ENCODE data around the gene LRP1-AS.

LRP1-AS gene

DNA sequence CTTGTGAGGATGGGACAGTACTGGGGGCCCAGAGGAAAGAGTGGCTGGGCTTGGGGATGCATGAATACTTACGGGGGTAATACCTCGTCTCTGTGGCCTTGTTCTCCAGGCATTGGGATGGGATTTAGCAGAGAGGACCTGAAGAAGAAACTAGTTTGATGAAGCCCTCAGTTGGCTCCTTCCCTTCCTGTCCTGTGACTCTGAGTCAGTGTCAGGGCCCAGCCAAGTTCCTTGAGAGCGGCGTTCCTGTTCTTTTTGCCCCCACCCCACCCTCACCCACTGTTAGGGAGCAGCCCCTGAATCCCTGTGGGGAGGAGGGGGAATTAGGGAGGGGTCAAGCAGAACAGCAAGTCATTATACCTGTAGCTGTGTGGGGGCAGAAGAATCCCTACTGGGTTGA lies 5.2 kb upstream of the LRP1-AS start:
- no peaks in the 10 kb centered on the region for H3K79me2 ChIP-seq (ENCODE audit: control insufficient read depth, insufficient read depth, low read length)
- no peak overlapping the region for H3K4me3 ChIP-seq (ENCODE audit: low read length)
- H3K79me1 ChIP-seq (ENCODE audit: low read length): no peaks in the 10 kb centered on the region
- no peak overlapping the region for H2AK5ac ChIP-seq (ENCODE audit: low read length)
- no peaks in the 10 kb centered on the region for H3K27me3 ChIP-seq (ENCODE audit: insufficient read depth, low read length, poor library complexity)
- no peak overlapping the region for H3K27ac ChIP-seq (ENCODE audit: low read depth, low read length)
- WGBS (ENCODE audit: extremely low coverage, insufficient coverage, low lambda C conversion rate): no CpG with 5 or more reads among the region's 4 CpGs
- H3K36me3 ChIP-seq (ENCODE audit: control insufficient read depth, insufficient read depth, low read length): peaks cover 13% of the 10 kb centered on the region
- H2BK15ac ChIP-seq (replicated peaks; ENCODE audit: low read depth): no peak overlapping the region
- H3K18ac ChIP-seq (ENCODE audit: low read length): no peak overlapping the region
- DNase-seq: no peak
- no peak overlapping the region for H3K56ac ChIP-seq (ENCODE audit: low read length)
- H3K4me2 ChIP-seq (ENCODE audit: low read length): no peak overlapping the region
- no peak overlapping the region for H2BK120ac ChIP-seq (ENCODE audit: low read depth, low read length)
- H4K8ac ChIP-seq (ENCODE audit: low read depth, low read length): no peak overlapping the region
- H3K9ac ChIP-seq (ENCODE audit: low read length): no peak overlapping the region
- no peak overlapping the region for H2BK5ac ChIP-seq (ENCODE audit: low read length)
- no peak overlapping the region for H3K23ac ChIP-seq (ENCODE audit: low read length)
- no peak overlapping the region for H4K5ac ChIP-seq (ENCODE audit: low read length)
- no peaks in the 10 kb centered on the region for H3K4me1 ChIP-seq (ENCODE audit: control insufficient read depth, low read depth, low read length)
- no peak overlapping the region for H3K4ac ChIP-seq (ENCODE audit: low read depth, low read length)

- no CpG with 5 or more reads among the region's 17 CpGs for WGBS (ENCODE audit: extremely low coverage, insufficient coverage, low lambda C conversion rate)
- Histone ChIP-seq H3K4me3 (ENCODE audit: low read length) (no peak overlapping the region), H3K4ac (ENCODE audit: low read depth, low read length) (no peak overlapping the region), H2BK120ac (ENCODE audit: low read depth, low read length) (no peak overlapping the region), H2BK15ac (replicated peaks; ENCODE audit: low read depth) (no peak overlapping the region), H3K4me2 (ENCODE audit: low read length) (no peak overlapping the region), H3K9ac (ENCODE audit: low read length) (no peak overlapping the region), H3K79me1 (ENCODE audit: low read length) (no peaks in the 10 kb centered on the region), H3K18ac (ENCODE audit: low read length) (no peak overlapping the region), H3K4me1 (ENCODE audit: control insufficient read depth, low read depth, low read length) (no peaks in the 10 kb centered on the region), H3K27me3 (ENCODE audit: insufficient read depth, low read length, poor library complexity) (no peaks in the 10 kb centered on the region), H3K56ac (ENCODE audit: low read length) (no peak overlapping the region), H4K5ac (ENCODE audit: low read length) (no peak overlapping the region), H3K79me2 (ENCODE audit: control insufficient read depth, insufficient read depth, low read length) (no peaks in the 10 kb centered on the region), H2BK5ac (ENCODE audit: low read length) (no peak overlapping the region), H4K8ac (ENCODE audit: low read depth, low read length) (no peak overlapping the region), H2AK5ac (ENCODE audit: low read length) (no peak overlapping the region), H3K27ac (ENCODE audit: low read depth, low read length) (no peak overlapping the region), H3K23ac (ENCODE audit: low read length) (no peak overlapping the region), H3K36me3 (ENCODE audit: control insufficient read depth, insufficient read depth, low read length) (peaks cover 13% of the 10 kb centered on the region)
- no peak for DNase-seq
Measured at GRCh38 chr12:57151741-57152630, 4.6 kb upstream of the LRP1-AS start.

GRCh38 chr12:57150400-57151000 lies 3.1 kb upstream of the LRP1-AS start:
- no peak overlapping the region for H2AK5ac ChIP-seq (ENCODE audit: low read length)
- no peak overlapping the region for H4K8ac ChIP-seq (ENCODE audit: low read depth, low read length)
- H4K5ac ChIP-seq (ENCODE audit: low read length): no peak overlapping the region
- H3K4me2 ChIP-seq (ENCODE audit: low read length): no peak overlapping the region
- H3K56ac ChIP-seq (ENCODE audit: low read length): no peak overlapping the region
- H3K18ac ChIP-seq (ENCODE audit: low read length): no peak overlapping the region
- no peaks in the 10 kb centered on the region for H3K4me1 ChIP-seq (ENCODE audit: control insufficient read depth, low read depth, low read length)
- H3K23ac ChIP-seq (ENCODE audit: low read length): no peak overlapping the region
- H3K36me3 ChIP-seq (ENCODE audit: control insufficient read depth, insufficient read depth, low read length): peaks cover 13% of the 10 kb centered on the region
- no peak overlapping the region for H2BK120ac ChIP-seq (ENCODE audit: low read depth, low read length)
- H3K79me1 ChIP-seq (ENCODE audit: low read length): no peaks in the 10 kb centered on the region
- H3K27ac ChIP-seq (ENCODE audit: low read depth, low read length): no peak overlapping the region
- WGBS (ENCODE audit: extremely low coverage, insufficient coverage, low lambda C conversion rate): no CpG with 5 or more reads among the region's 6 CpGs
- no peak overlapping the region for H3K9ac ChIP-seq (ENCODE audit: low read length)
- no peak for DNase-seq
- H2BK5ac ChIP-seq (ENCODE audit: low read length): no peak overlapping the region
- no peaks in the 10 kb centered on the region for H3K79me2 ChIP-seq (ENCODE audit: control insufficient read depth, insufficient read depth, low read length)
- H2BK15ac ChIP-seq (replicated peaks; ENCODE audit: low read depth): no peak overlapping the region
- no peak overlapping the region for H3K4me3 ChIP-seq (ENCODE audit: low read length)
- H3K27me3 ChIP-seq (ENCODE audit: insufficient read depth, low read length, poor library complexity): no peaks in the 10 kb centered on the region
- H3K4ac ChIP-seq (ENCODE audit: low read depth, low read length): no peak overlapping the region

GRCh38 chr12:57149245-57149900 lies 2.0 kb upstream of the LRP1-AS start:
- Histone ChIP-seq H4K5ac (ENCODE audit: low read length) (no peak overlapping the region), H3K4me2 (ENCODE audit: low read length) (no peak overlapping the region), H3K79me2 (ENCODE audit: control insufficient read depth, insufficient read depth, low read length) (no peaks in the 10 kb centered on the region), H3K79me1 (ENCODE audit: low read length) (no peaks in the 10 kb centered on the region), H3K4ac (ENCODE audit: low read depth, low read length) (no peak overlapping the region), H3K27ac (ENCODE audit: low read depth, low read length) (no peak overlapping the region), H3K56ac (ENCODE audit: low read length) (no peak overlapping the region), H3K9ac (ENCODE audit: low read length) (no peak overlapping the region), H2BK120ac (ENCODE audit: low read depth, low read length) (no peak overlapping the region), H3K4me1 (ENCODE audit: control insufficient read depth, low read depth, low read length) (no peaks in the 10 kb centered on the region), H3K36me3 (ENCODE audit: control insufficient read depth, insufficient read depth, low read length) (peaks cover 12% of the 10 kb centered on the region), H2BK5ac (ENCODE audit: low read length) (no peak overlapping the region), H3K18ac (ENCODE audit: low read length) (no peak overlapping the region), H3K23ac (ENCODE audit: low read length) (no peak overlapping the region), H2AK5ac (ENCODE audit: low read length) (no peak overlapping the region), H3K27me3 (ENCODE audit: insufficient read depth, low read length, poor library complexity) (no peaks in the 10 kb centered on the region), H2BK15ac (replicated peaks; ENCODE audit: low read depth) (no peak overlapping the region), H4K8ac (ENCODE audit: low read depth, low read length) (no peak overlapping the region), H3K4me3 (ENCODE audit: low read length) (no peak overlapping the region)
- WGBS (ENCODE audit: extremely low coverage, insufficient coverage, low lambda C conversion rate): no CpG with 5 or more reads among the region's 13 CpGs
- no peak for DNase-seq

DNA sequence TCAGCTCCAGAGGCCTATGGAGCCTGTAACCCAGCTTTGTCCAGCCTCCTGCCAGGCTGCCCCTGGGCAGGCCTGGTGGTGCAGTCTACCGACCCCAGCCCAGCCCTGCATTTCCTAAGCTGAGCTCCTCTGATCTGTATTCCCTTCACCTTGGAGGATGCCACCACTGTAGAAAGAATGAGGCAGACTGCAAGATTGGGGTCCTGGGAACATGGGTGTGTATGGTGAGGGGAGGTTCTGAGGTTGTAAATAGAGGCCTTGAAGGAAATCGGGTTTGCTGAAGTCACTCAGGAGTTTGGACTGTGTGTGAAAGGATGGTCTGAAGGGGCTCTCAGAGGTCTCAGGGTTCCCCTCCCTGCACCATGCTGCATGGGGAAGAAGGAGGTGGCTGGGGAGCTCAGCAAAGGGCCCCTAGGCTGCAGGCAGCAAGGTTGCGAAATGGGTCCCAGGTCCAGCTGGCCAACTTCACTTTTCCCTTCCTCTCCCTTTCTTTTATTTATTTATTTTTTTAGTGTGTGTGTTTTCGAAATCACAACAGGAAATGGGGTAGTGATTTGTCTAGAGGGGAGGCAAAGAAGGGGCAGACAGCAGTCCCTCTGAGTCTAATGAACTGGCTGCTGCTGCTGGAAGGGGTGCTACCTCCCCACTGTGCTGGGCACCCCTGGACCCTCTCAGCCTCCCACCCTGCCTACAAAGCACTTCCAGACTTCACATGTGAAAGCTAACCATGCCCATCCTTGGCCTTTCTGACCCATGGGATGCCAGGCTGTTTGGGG lies 1.2 kb upstream of the LRP1-AS start:
- Histone ChIP-seq H2BK120ac (ENCODE audit: low read depth, low read length) (no peak overlapping the region), H4K8ac (ENCODE audit: low read depth, low read length) (no peak overlapping the region), H3K4me1 (ENCODE audit: control insufficient read depth, low read depth, low read length) (no peaks in the 10 kb centered on the region), H3K27ac (ENCODE audit: low read depth, low read length) (no peak overlapping the region), H3K36me3 (ENCODE audit: control insufficient read depth, insufficient read depth, low read length) (peaks cover 9% of the 10 kb centered on the region), H3K18ac (ENCODE audit: low read length) (no peak overlapping the region), H3K4ac (ENCODE audit: low read depth, low read length) (no peak overlapping the region), H4K5ac (ENCODE audit: low read length) (no peak overlapping the region), H2BK5ac (ENCODE audit: low read length) (no peak overlapping the region), H3K79me1 (ENCODE audit: low read length) (no peaks in the 10 kb centered on the region), H3K56ac (ENCODE audit: low read length) (no peak overlapping the region), H3K4me2 (ENCODE audit: low read length) (no peak overlapping the region), H3K23ac (ENCODE audit: low read length) (no peak overlapping the region), H3K4me3 (ENCODE audit: low read length) (no peak overlapping the region), H2BK15ac (replicated peaks; ENCODE audit: low read depth) (no peak overlapping the region), H3K79me2 (ENCODE audit: control insufficient read depth, insufficient read depth, low read length) (no peaks in the 10 kb centered on the region), H2AK5ac (ENCODE audit: low read length) (no peak overlapping the region), H3K27me3 (ENCODE audit: insufficient read depth, low read length, poor library complexity) (no peaks in the 10 kb centered on the region), H3K9ac (ENCODE audit: low read length) (no peak overlapping the region)
- DNase-seq: no peak
- no CpG with 5 or more reads among the region's 4 CpGs for WGBS (ENCODE audit: extremely low coverage, insufficient coverage, low lambda C conversion rate)
